ENCODE measurements around the gene RPS8.

The RPS8 gene

GRCh38 chr1:44775078-44775929, at the start of gene RPS8:
TSS of gene RPS8 (plus strand) at chr1:44775540. CDS start at chr1:44775597, 57 bp downstream.
- TF ChIP-seq RAD21 (IDR thresholded peaks at IDR 0.05; ENCODE audit: low read depth) (no peak), TAF1 (IDR thresholded peaks at IDR 0.05; ENCODE audit: low read depth) (peak; percentile 99), YY1 (IDR thresholded peaks at IDR 0.05; ENCODE audit: low read depth) (peak; percentile 79), TCF12 (IDR thresholded peaks at IDR 0.05; ENCODE audit: low read depth) (peak; percentile 54; the same call in 1 of the 2 replicates), NFIC (IDR thresholded peaks at IDR 0.05) (peak; percentile 26; the same call in 1 of the 2 replicates), FOXM1 (IDR thresholded peaks at IDR 0.05; ENCODE audit: borderline replicate concordance, low read depth) (peak; percentile 91), TEAD4 (IDR thresholded peaks at IDR 0.05) (no peak; the same call in none of the 2 replicates), REST (IDR thresholded peaks at IDR 0.05; ENCODE audit: low read depth) (no peak), MAX (IDR thresholded peaks at IDR 0.05) (peak; percentile 89), USF1 (IDR thresholded peaks at IDR 0.05) (peak; percentile 52), ZBTB7A (IDR thresholded peaks at IDR 0.05; ENCODE audit: low read depth) (peak; percentile 98), CREB1 (IDR thresholded peaks at IDR 0.05; ENCODE audit: low read depth) (peak; percentile 99)

GRCh38 chr1:44730741-44731512, 44.4 kb upstream of the RPS8 start, which contains the start of gene RNU5D-1:
TSS of gene RNU5D-1 (minus strand) at chr1:44731170.
- TF ChIP-seq NFIC (IDR thresholded peaks at IDR 0.05) = no peak; the same call in 1 of the 2 replicates
- TF ChIP-seq USF1 (IDR thresholded peaks at IDR 0.05) = peak; percentile 22; the same call in 1 of the 2 replicates
- TF ChIP-seq TEAD4 (IDR thresholded peaks at IDR 0.05) = peak; percentile 86
- peak; percentile 83 for TF ChIP-seq MAX (IDR thresholded peaks at IDR 0.05)
- no peak for TF ChIP-seq FOXM1 (IDR thresholded peaks at IDR 0.05; ENCODE audit: borderline replicate concordance, low read depth)
- TF ChIP-seq YY1 (IDR thresholded peaks at IDR 0.05; ENCODE audit: low read depth) = peak; percentile 3; the same call in 1 of the 2 replicates
- peak; percentile 30; the same call in 1 of the 2 replicates for TF ChIP-seq TAF1 (IDR thresholded peaks at IDR 0.05; ENCODE audit: low read depth)
- peak; percentile 87 for TF ChIP-seq TCF12 (IDR thresholded peaks at IDR 0.05; ENCODE audit: low read depth)
- TF ChIP-seq ZBTB7A (IDR thresholded peaks at IDR 0.05; ENCODE audit: low read depth) = no peak
- no peak; the same call in 1 of the 2 replicates for TF ChIP-seq EP300 (IDR thresholded peaks at IDR 0.05; ENCODE audit: borderline replicate concordance)
- TF ChIP-seq CREB1 (IDR thresholded peaks at IDR 0.05; ENCODE audit: low read depth) = no peak
- TF ChIP-seq EGR1 (IDR thresholded peaks at IDR 0.05) = no peak
- TF ChIP-seq REST (IDR thresholded peaks at IDR 0.05; ENCODE audit: low read depth) = no peak
- TF ChIP-seq CEBPB (IDR thresholded peaks at IDR 0.05) = 0 out of 2 replicates have a peak, but pooled peaks have one; percentile 24
- TF ChIP-seq RAD21 (IDR thresholded peaks at IDR 0.05; ENCODE audit: low read depth) = peak; percentile 27; the same call in 1 of the 2 replicates

- TF ChIP-seq TCF12 (IDR thresholded peaks at IDR 0.05; ENCODE audit: low read depth) (no peak), CEBPB (IDR thresholded peaks at IDR 0.05) (no peak), EGR1 (IDR thresholded peaks at IDR 0.05) (no peak), EP300 (IDR thresholded peaks at IDR 0.05; ENCODE audit: borderline replicate concordance) (no peak), CREB1 (IDR thresholded peaks at IDR 0.05; ENCODE audit: low read depth) (no peak), NFIC (IDR thresholded peaks at IDR 0.05) (no peak), USF1 (IDR thresholded peaks at IDR 0.05) (peak; percentile 59)
Measured at GRCh38 chr1:44733365-44733764, 42.0 kb upstream of the RPS8 start.

- TF ChIP-seq CREB1 (IDR thresholded peaks at IDR 0.05; ENCODE audit: low read depth) (no peak), ZBTB7A (IDR thresholded peaks at IDR 0.05; ENCODE audit: low read depth) (no peak), CEBPB (IDR thresholded peaks at IDR 0.05) (no peak), FOXM1 (IDR thresholded peaks at IDR 0.05; ENCODE audit: borderline replicate concordance, low read depth) (no peak), NFIC (IDR thresholded peaks at IDR 0.05) (no peak), REST (IDR thresholded peaks at IDR 0.05; ENCODE audit: low read depth) (no peak), TCF12 (IDR thresholded peaks at IDR 0.05; ENCODE audit: low read depth) (no peak), USF1 (IDR thresholded peaks at IDR 0.05) (no peak), EP300 (IDR thresholded peaks at IDR 0.05; ENCODE audit: borderline replicate concordance) (no peak), MAX (IDR thresholded peaks at IDR 0.05) (no peak), TAF1 (IDR thresholded peaks at IDR 0.05; ENCODE audit: low read depth) (no peak), YY1 (IDR thresholded peaks at IDR 0.05; ENCODE audit: low read depth) (no peak), RAD21 (IDR thresholded peaks at IDR 0.05; ENCODE audit: low read depth) (no peak), TEAD4 (IDR thresholded peaks at IDR 0.05) (no peak), EGR1 (IDR thresholded peaks at IDR 0.05) (no peak)
Measured at GRCh38 chr1:44733784-44734183, 41.6 kb upstream of the RPS8 start.

All from Ishikawa (cell line).